Endometrial microvascular endothelial cells (primary cell): ENCODE measurements around the gene TNS1. TPM values are rescaled to one million over a fixed set of nuclear protein-coding genes. Genes with fewer than 3 reads are reported as not detected.

ENCODE experiments used
- in situ Hi-C: cut with HindIII; loops from 2 replicates; pipeline ENCODE4 v1.10.0; 2017; ENCODE audit warnings: low sequenced_read_pairs, low pct_unique_long_range_greater_than_20kb; ENCODE audit errors: inconsistent ontology term
- total RNA-seq: library from RNA; depleted of rRNA; stranded (reverse); fragments of >200 nt; gene quantifications from one replicate; pipeline ENCODE4 v1.2.3, GENCODE V29; 2015; ENCODE audit errors: inconsistent ontology term

The TNS1 gene
- total RNA-seq, 1 donor from 2014 or later, result 20.9 TPM

GRCh38 chr2:217828336-217828735, 174.5 kb downstream of the TNS1 start:
- in situ Hi-C loops, result no loop called here

- in situ Hi-C loops, result no loop called here
Observed at GRCh38 chr2:217827430-217828201, 175.2 kb downstream of the TNS1 start.

- in situ Hi-C loops, result no loop called here
Observed at GRCh38 chr2:217826991-217827390, 175.8 kb downstream of the TNS1 start.

- in situ Hi-C loops, result no loop called here
Observed at GRCh38 chr2:217826520-217826919, 176.3 kb downstream of the TNS1 start.

GRCh38 chr2:217825469-217826235, 177.1 kb downstream of the TNS1 start:
- in situ Hi-C loops, result no loop called here

- in situ Hi-C loops, result no loop called here
Observed at GRCh38 chr2:217824223-217824622, 178.6 kb downstream of the TNS1 start.

GRCh38 chr2:217823626-217824025, 179.2 kb downstream of the TNS1 start:
- in situ Hi-C loops, result no loop called here

- in situ Hi-C loops, result no loop called here
Observed at GRCh38 chr2:217822296-217823252, 180.2 kb downstream of the TNS1 start.

GRCh38 chr2:217821536-217822147, 181.2 kb downstream of the TNS1 start:
- in situ Hi-C loops, result no loop called here

GRCh38 chr2:217820904-217821303, 181.9 kb downstream of the TNS1 start:
- in situ Hi-C loops, result no loop called here

GRCh38 chr2:217820091-217820819, 182.5 kb downstream of the TNS1 start:
- in situ Hi-C loops, result no loop called here

- in situ Hi-C loops, result no loop called here
Observed at GRCh38 chr2:217818293-217818850, 184.4 kb downstream of the TNS1 start.

- in situ Hi-C loops, result no loop called here
Observed at GRCh38 chr2:217817466-217818292, 185.1 kb downstream of the TNS1 start.

GRCh38 chr2:217816396-217816869, 186.4 kb downstream of the TNS1 start:
- in situ Hi-C loops, result no loop called here

GRCh38 chr2:217813828-217814227, 189.0 kb downstream of the TNS1 start:
- in situ Hi-C loops, result no loop called here

- in situ Hi-C loops, result no loop called here
Observed at GRCh38 chr2:217812170-217812569, 190.6 kb downstream of the TNS1 start.

GRCh38 chr2:217810260-217810659, 192.5 kb downstream of the TNS1 start:
- in situ Hi-C loops, result no loop called here
